OCI-LY3 (cell line): ENCODE measurements around the gene TNFRSF21.

Source experiments
- CTCF ChIP-seq: fragments of 200-600, 300-600 bp; sonication (generic); IDR thresholded peaks from 2 replicates; pipeline ENCODE4 v1.5.1; 2014; ENCODE audit warnings: antibody characterized with exemption, low read length, low read depth
- EZH2phosphoT487 ChIP-seq: fragments of 200-600 bp; shearing (Covaris generic); IDR thresholded peaks from 2 replicates; pipeline ENCODE4 v1.6.1; 2018; ENCODE audit warnings: antibody characterized with exemption, mixed run types, low read depth

GRCh38 chr6:47336334-47336733, 26.6 kb upstream of the TNFRSF21 start:
- TF ChIP-seq CTCF: no peak
- no peak for TF ChIP-seq EZH2phosphoT487
